SK-N-SH (cell line): ENCODE data around the gene BEST2. TPM values are rescaled to one million over a fixed set of nuclear protein-coding genes. Genes with fewer than 3 reads are reported as not detected.

Source experiments
- CTCF ChIA-PET: fragments of 300-600, 350-600 bp; formaldehyde crosslinking; extraction: SDS; loops from one replicate; lab custom pipeline; 2021; lab: Yijun Ruan, JAX
- POLR2A ChIA-PET: fragments of 350-600 bp; sonication (Branson Sonifier 250); formaldehyde crosslinking; extraction: SDS; loops from one replicate; lab custom pipeline; 2020; ENCODE audit warnings: antibody characterized with exemption, inconsistent platforms; lab: Yijun Ruan, JAX
- DNase-seq: peaks from one replicate; pipeline ENCODE4 v3.0.0; 2012
- H2AFZ ChIP-seq: fragments of 200-600 bp; sonication (generic); 2 replicates; pipeline ENCODE4 v1.8.1; 2016; ENCODE audit warnings: antibody characterized with exemption, mild to moderate bottlenecking, low read depth
- H3F3A ChIP-seq: fragments of 200-600 bp; sonication (generic); replicated peaks from 2 replicates; pipeline ENCODE3; 2016; ENCODE audit warnings: antibody characterized with exemption, mild to moderate bottlenecking; ENCODE audit not compliant: insufficient read depth
- H3K27ac ChIP-seq, 2 experiments: fragments of 200-500 bp in 1 of 2; fragments of 200-600 bp in 1 of 2; sonication (Bioruptor generic) in 1 of 2; sonication (generic), shearing (Covaris generic) in 1 of 2; 2 replicates each; pipeline versions ENCODE4 v1.5.1 to v1.6.1; 2014 to 2016; ENCODE audit warnings: low read depth in 2 of 2, inconsistent platforms in 1 of 2, low read length in 1 of 2, mild to moderate bottlenecking in 1 of 2, mixed read lengths in 1 of 2
- H3K27me3 ChIP-seq: fragments of 200-600 bp; sonication (generic), shearing (Covaris generic); 2 replicates; pipeline ENCODE4 v1.6.1; 2016; ENCODE audit warnings: mixed run types; ENCODE audit not compliant: insufficient read depth
- H3K36me3 ChIP-seq, 2 experiments: fragments of 200-500 bp in 1 of 2; fragments of 200-600 bp in 1 of 2; sonication (Bioruptor generic) in 1 of 2; sonication (generic) in 1 of 2; replicated peaks in 1 of 2; 2 replicates each; pipeline versions ENCODE3 to v1.5.1; 2014 to 2016; ENCODE audit warnings: low read length in 1 of 2, mild to moderate bottlenecking in 1 of 2; ENCODE audit not compliant: insufficient read depth in 2 of 2, control insufficient read depth in 1 of 2
- H3K4me1 ChIP-seq, 2 experiments: fragments of 200-500 bp in 1 of 2; fragments of 200-600 bp in 1 of 2; sonication (Bioruptor generic) in 1 of 2; sonication (generic), shearing (Covaris generic) in 1 of 2; 2 replicates each; pipeline versions ENCODE4 v1.5.1 to v1.6.1; 2014 to 2016; ENCODE audit warnings: low read depth in 1 of 2, low read length in 1 of 2, mixed run types in 1 of 2; ENCODE audit not compliant: insufficient read depth in 2 of 2, control insufficient read depth in 1 of 2
- H3K4me2 ChIP-seq: fragments of 200-600 bp; sonication (generic), shearing (Covaris generic); 2 replicates; pipeline ENCODE4 v1.6.1; 2017; ENCODE audit warnings: mixed run types
- H3K4me3 ChIP-seq, 2 experiments: fragments of 200-500 bp in 1 of 2; fragments of 200-600 bp in 1 of 2; sonication (Bioruptor generic) in 1 of 2; sonication (generic), shearing (Covaris generic) in 1 of 2; 2 replicates each; pipeline versions ENCODE4 v1.5.1 to v1.8.1; 2014 to 2016; ENCODE audit warnings: low read depth in 2 of 2, inconsistent platforms in 1 of 2, low read length in 1 of 2, mild to moderate bottlenecking in 1 of 2, mixed read lengths in 1 of 2, moderate library complexity in 1 of 2
- H3K79me2 ChIP-seq: fragments of 200-600 bp; sonication (generic); 2 replicates; pipeline ENCODE4 v1.8.1; 2017; ENCODE audit warnings: mild to moderate bottlenecking; ENCODE audit not compliant: insufficient read depth
- H3K9ac ChIP-seq: fragments of 200-600 bp; sonication (generic); 2 replicates; pipeline ENCODE4 v1.6.1; 2017; ENCODE audit warnings: mixed run types
- H3K9me2 ChIP-seq: fragments of 200-600 bp; sonication (generic); 2 replicates; pipeline ENCODE4 v1.6.1; 2017; ENCODE audit warnings: mixed run types
- H3K9me3 ChIP-seq: fragments of 200-600 bp; sonication (generic); 2 replicates; pipeline ENCODE4 v1.6.1; 2017; ENCODE audit warnings: mixed run types, mild to moderate bottlenecking, moderate library complexity
- H4K20me1 ChIP-seq: fragments of 200-600 bp; sonication (generic); 2 replicates; pipeline ENCODE4 v1.6.1; 2017; ENCODE audit warnings: mild to moderate bottlenecking, mixed run types; ENCODE audit not compliant: insufficient read depth
- CTCF ChIP-seq: fragments of 200-600 bp; sonication (generic); IDR thresholded peaks from 2 replicates; pipeline ENCODE4 v1.6.1; 2017; ENCODE audit warnings: antibody characterized with exemption, mild to moderate bottlenecking, moderate library complexity
- EP300 ChIP-seq, 2 experiments: IDR thresholded peaks; 2 replicates each; pipeline versions ENCODE4 v1.4.0 to v1.6.1; 2012; ENCODE audit warnings: borderline replicate concordance in 1 of 2, low read depth in 1 of 2, low read length in 1 of 2
- FOXJ3 ChIP-seq: sonication (generic); formaldehyde crosslinking; IDR thresholded peaks from 2 replicates; pipeline ENCODE4 v1.5.1; 2020; ENCODE audit warnings: mild to moderate bottlenecking, missing genetic modification reagents
- NFIC ChIP-seq: IDR thresholded peaks from 2 replicates; pipeline ENCODE4 v1.4.0; 2012; ENCODE audit warnings: borderline replicate concordance
- NRF1 ChIP-seq: IDR thresholded peaks from 2 replicates; pipeline ENCODE4 v1.6.1; 2012; ENCODE audit warnings: low read depth, mild to moderate bottlenecking, low read length
- POLR2AphosphoS5 ChIP-seq: IDR thresholded peaks from 2 replicates; pipeline ENCODE4 v1.6.1; 2012; ENCODE audit warnings: low read depth, low read length
- RAD21 ChIP-seq: IDR thresholded peaks from 2 replicates; pipeline ENCODE4 v1.6.1; 2012; ENCODE audit warnings: mild to moderate bottlenecking, low read length
- RXRA ChIP-seq: IDR thresholded peaks from 2 replicates; pipeline ENCODE4 v1.4.0; 2012; ENCODE audit warnings: low read depth, mild to moderate bottlenecking, borderline replicate concordance
- TAF1 ChIP-seq: IDR thresholded peaks from 2 replicates; pipeline ENCODE4 v1.6.1; 2012; ENCODE audit warnings: low read depth, mild to moderate bottlenecking, low read length, moderate library complexity, borderline replicate concordance
- YY1 ChIP-seq: IDR thresholded peaks from 2 replicates; pipeline ENCODE4 v1.4.0; 2012; ENCODE audit warnings: low read depth, mild to moderate bottlenecking
- WGBS: methylation state at CpG from one replicate; pipeline ENCODE4 v1.1.6; 2017; ENCODE audit warnings: low lambda C conversion rate; 5-methylcytosine and 5-hydroxymethylcytosine counted together
- polyA plus RNA-seq, 3 experiments: library from polyadenylated mRNA; depleted of rRNA; stranded (reverse); fragments of >200 nt; gene quantifications; 2 replicates each; pipeline ENCODE4 v1.2.3, GENCODE V29; 2012
- TF ChIP-seq, protein P1 (sequence below): IDR thresholded peaks from 2 replicates; pipeline ENCODE4 v1.6.1; 2012; ENCODE audit warnings: mild to moderate bottlenecking, low read depth, low read length, moderate library complexity
- TF ChIP-seq, protein P2 (sequence below): fragments of 150-350 bp; IDR thresholded peaks from 2 replicates; pipeline ENCODE4 v1.6.1; 2017; ENCODE audit warnings: antibody characterized with exemption, low read length, low read depth, borderline replicate concordance

BEST2 gene
- polyA plus RNA-seq, 1 of the 3 experiments (the other 2 are of a cell fraction): not detected

DNA sequence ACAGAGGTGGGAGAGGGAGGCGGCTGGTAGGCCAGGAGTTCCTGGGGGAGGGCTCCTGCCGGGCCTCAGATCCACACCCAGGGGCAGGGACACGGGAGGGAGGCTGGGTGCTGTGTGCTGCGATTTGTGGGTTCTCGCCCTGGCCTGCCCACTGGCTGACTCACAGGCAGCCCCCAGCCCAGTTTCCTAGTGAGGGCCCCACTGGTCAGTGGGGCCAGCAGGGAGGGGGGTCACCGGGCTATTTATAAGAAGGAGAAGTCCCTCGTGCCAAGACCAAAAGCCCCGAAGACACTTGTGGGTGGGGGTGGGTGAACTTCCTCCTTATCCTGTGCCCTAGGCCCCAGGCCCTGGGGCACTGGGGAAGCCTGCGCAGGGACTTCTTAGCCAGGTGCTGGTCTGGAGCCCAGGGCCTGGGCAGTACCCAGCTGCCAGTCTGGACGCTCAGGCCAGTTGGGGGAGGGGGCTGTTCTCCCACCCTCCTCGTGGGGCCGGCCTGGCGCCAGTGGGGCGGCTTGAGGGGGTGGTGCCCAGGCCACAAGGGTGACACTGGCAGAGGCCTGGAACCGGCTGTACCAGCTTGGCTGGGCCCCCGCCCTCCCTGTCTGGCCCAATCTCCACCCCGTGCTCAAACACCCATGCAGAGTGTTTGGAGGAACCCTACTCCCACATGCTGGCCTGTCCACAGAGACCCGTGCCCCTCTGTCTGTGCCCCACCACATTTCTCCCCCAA lies 34.7 kb downstream of the BEST2 start:
- DNase-seq: peak; percentile 46
- TF ChIP-seq FOXJ3 (CRISPR knock-in tag): no peak
- TF ChIP-seq, protein P1, sequence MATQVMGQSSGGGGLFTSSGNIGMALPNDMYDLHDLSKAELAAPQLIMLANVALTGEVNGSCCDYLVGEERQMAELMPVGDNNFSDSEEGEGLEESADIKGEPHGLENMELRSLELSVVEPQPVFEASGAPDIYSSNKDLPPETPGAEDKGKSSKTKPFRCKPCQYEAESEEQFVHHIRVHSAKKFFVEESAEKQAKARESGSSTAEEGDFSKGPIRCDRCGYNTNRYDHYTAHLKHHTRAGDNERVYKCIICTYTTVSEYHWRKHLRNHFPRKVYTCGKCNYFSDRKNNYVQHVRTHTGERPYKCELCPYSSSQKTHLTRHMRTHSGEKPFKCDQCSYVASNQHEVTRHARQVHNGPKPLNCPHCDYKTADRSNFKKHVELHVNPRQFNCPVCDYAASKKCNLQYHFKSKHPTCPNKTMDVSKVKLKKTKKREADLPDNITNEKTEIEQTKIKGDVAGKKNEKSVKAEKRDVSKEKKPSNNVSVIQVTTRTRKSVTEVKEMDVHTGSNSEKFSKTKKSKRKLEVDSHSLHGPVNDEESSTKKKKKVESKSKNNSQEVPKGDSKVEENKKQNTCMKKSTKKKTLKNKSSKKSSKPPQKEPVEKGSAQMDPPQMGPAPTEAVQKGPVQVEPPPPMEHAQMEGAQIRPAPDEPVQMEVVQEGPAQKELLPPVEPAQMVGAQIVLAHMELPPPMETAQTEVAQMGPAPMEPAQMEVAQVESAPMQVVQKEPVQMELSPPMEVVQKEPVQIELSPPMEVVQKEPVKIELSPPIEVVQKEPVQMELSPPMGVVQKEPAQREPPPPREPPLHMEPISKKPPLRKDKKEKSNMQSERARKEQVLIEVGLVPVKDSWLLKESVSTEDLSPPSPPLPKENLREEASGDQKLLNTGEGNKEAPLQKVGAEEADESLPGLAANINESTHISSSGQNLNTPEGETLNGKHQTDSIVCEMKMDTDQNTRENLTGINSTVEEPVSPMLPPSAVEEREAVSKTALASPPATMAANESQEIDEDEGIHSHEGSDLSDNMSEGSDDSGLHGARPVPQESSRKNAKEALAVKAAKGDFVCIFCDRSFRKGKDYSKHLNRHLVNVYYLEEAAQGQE: no peak
- TF ChIP-seq CTCF: no peak
- TF ChIP-seq EP300 (IDR thresholded peaks at IDR 0.05; ENCODE audit: borderline replicate concordance in 1 of 2, low read depth in 1 of 2, low read length in 1 of 2): no peak
- TF ChIP-seq, protein P2, sequence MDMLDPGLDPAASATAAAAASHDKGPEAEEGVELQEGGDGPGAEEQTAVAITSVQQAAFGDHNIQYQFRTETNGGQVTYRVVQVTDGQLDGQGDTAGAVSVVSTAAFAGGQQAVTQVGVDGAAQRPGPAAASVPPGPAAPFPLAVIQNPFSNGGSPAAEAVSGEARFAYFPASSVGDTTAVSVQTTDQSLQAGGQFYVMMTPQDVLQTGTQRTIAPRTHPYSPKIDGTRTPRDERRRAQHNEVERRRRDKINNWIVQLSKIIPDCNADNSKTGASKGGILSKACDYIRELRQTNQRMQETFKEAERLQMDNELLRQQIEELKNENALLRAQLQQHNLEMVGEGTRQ: no peak
- no peak for TF ChIP-seq TAF1
- no peak for TF ChIP-seq RAD21
- no peak for TF ChIP-seq RXRA
- no peak for TF ChIP-seq NRF1
- TF ChIP-seq NFIC: no peak
- TF ChIP-seq YY1: no peak
- no peak for TF ChIP-seq POLR2AphosphoS5
- ChIA-PET CTCF (interaction anchor here (0.6 to 3.4 kb wide), 5 partner anchors 9 to 61 kb away, joined by 3 to 46 read pairs (median 8); no protein-coding TSS in a partner anchor), POLR2A (no interaction called here)
- Histone ChIP-seq H3F3A (peaks cover 75% of the 10 kb centered on the region), H3K27me3 (no peaks in the 10 kb centered on the region), H3K36me3 (no peaks in the 10 kb centered on the region), H3K9ac (peak overlapping the region; percentile 19; the same call in 1 of the 2 replicates), H3K79me2 (no peaks in the 10 kb centered on the region), H3K4me1 (peaks cover 53 to 74% of the 10 kb centered on the region in 2 experiments), H3K4me3 (no peak overlapping the region), H3K9me2 (no peaks in the 10 kb centered on the region), H4K20me1 (no peaks in the 10 kb centered on the region), H3K27ac (peak overlapping the region; percentile 97 to 98), H2AFZ (peak overlapping the region; percentile 56; the same call in 1 of the 2 replicates), H3K4me2 (peak overlapping the region; percentile 33; the same call in 1 of the 2 replicates), H3K9me3 (no peaks in the 10 kb centered on the region)
- WGBS: 47% methylated on average over 5 of the region's 18 CpGs
